K562 (cell line): ENCODE data around the gene ADPRHL1. TPM values are rescaled to one million over a fixed set of nuclear protein-coding genes. Genes with fewer than 3 reads are reported as not detected.
A peak's percentile ranks its signal among the peaks of the same experiment; 100 is the strongest.

Experiments
- FIP1L1 ChIP-seq: fragments of 200-400 bp; formaldehyde crosslinking; IDR thresholded peaks from 2 replicates; pipeline ENCODE4 v1.6.1; 2018; ENCODE audit warnings: mild to moderate bottlenecking, low read depth, low read length; ENCODE audit not compliant: poor library complexity, severe bottlenecking
- PRMT5 ChIP-seq: sonication (generic); formaldehyde crosslinking; IDR thresholded peaks from 2 replicates; pipeline ENCODE4 v1.5.0; 2020; ENCODE audit warnings: missing genetic modification reagents
- PRPF4 ChIP-seq: fragments of 200-400 bp; formaldehyde crosslinking; IDR thresholded peaks from one replicate; pipeline ENCODE4 v1.6.1; 2017; ENCODE audit warnings: low read length, low read depth, mild to moderate bottlenecking; ENCODE audit not compliant: insufficient read depth, poor library complexity, severe bottlenecking
- RHOXF2B ChIP-seq: fragments of 250-450 bp; sonication (Bioruptor Pico); conservative IDR thresholded peaks from 2 replicates; pipeline ENCODE4 v1.5.1; 2021
- TOE1 ChIP-seq, 2 experiments: fragments of 450-650 bp in 1 of 2; sonication (generic) in 1 of 2; formaldehyde crosslinking in 1 of 2; IDR thresholded peaks; 2 replicates each; pipeline versions ENCODE4 v1.7.1 to v1.8.0; 2016 to 2022; ENCODE audit warnings: borderline replicate concordance in 2 of 2, mild to moderate bottlenecking in 2 of 2, antibody characterized with exemption in 1 of 2, inconsistent platforms in 1 of 2, low read depth in 1 of 2, missing genetic modification reagents in 1 of 2, moderate library complexity in 1 of 2
- polyA plus RNA-seq, 8 experiments: library from polyadenylated mRNA; depleted of rRNA in 4 of 8; stranded (reverse) in 5 of 8; unstranded in 3 of 8; fragments of >200 nt; fragmentation: Nextera tagmentation in 2 of 8; fragmentation: Illumina TruSeq in 1 of 8; extraction: Ambion mirVana in 2 of 8; extraction: Trizol in 1 of 8; gene quantifications; 2 replicates each; pipeline versions ENCODE4 v1.2.1 to v1.2.3, GENCODE V29; 2011 to 2014; ENCODE audit warnings: inconsistent platforms in 1 of 8, missing spikeins in 1 of 8
- total RNA-seq, 7 experiments: library from RNA; depleted of rRNA in 6 of 7; stranded (reverse); fragments of >200 nt in 6 of 7; fragmentation: Illumina TruSeq in 2 of 7; extraction: Trizol in 2 of 7; gene quantifications; 2 replicates each; pipeline versions ENCODE4 v1.2.1 to v1.2.3, GENCODE V29; 2011 to 2021; ENCODE audit warnings: low replicate concordance in 1 of 7
- TF ChIP-seq, protein P1 (sequence below), 2 experiments: fragments of 450-650 bp; IDR thresholded peaks; 2 replicates each; pipeline ENCODE4 v1.6.1; 2016; ENCODE audit warnings: mild to moderate bottlenecking in 2 of 2, borderline replicate concordance in 1 of 2, low read depth in 1 of 2, moderate library complexity in 1 of 2
- TF ChIP-seq, protein P2 (sequence below): fragments of 450-650 bp; IDR thresholded peaks from 2 replicates; pipeline ENCODE4 v1.6.1; 2014; ENCODE audit warnings: low read depth, mild to moderate bottlenecking, moderate library complexity, borderline replicate concordance
- TF ChIP-seq, protein P3 (sequence below): fragments of 450-650 bp; IDR thresholded peaks from 2 replicates; pipeline ENCODE4 v1.6.1; 2018; ENCODE audit not compliant: partially characterized antibody

Gene ADPRHL1
- total and polyA plus RNA-seq, 9 of the 15 experiments (the other 6 are each of a cell fraction or from before 2014, with no cell fraction given): 0.06 to 0.76 (median 0.37) TPM; not detected in 1

DNA sequence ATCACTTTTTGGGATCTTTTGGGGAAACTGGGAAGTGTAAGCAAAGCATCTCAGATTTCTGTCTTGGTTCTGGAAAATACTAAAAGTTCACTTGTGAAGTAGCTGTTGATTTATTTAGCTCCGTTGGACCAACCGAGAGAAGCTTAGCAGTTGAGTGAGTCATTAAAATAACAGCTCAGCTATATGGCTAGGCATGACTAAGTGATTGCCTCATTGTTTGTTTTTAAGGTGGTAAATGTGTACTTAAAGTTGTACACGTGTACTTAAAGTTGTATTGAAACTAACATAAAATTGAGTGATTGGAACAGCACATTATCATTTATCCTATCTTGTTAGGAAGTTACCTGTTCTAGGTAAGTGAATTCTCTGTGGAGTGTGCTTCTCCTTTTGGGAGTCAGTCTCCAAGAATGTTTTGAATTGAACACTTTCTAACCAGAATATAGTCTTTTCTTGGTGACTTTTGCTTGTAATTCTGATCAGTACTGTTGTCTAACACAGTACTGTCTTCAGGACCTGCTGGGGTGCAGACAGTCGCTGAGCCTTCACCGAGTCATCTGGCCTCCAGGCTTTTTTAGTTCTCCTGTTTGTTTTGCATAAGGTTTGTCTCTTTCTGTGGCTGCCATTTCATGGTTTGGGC is 40.1 kb upstream of the ADPRHL1 start (continued):
- TF ChIP-seq PRPF4: no peak
- no peak for TF ChIP-seq TOE1 (IDR thresholded peaks at IDR 0.05; ENCODE audit: borderline replicate concordance)
- no peak for TF ChIP-seq TOE1 (CRISPR knock-in tag; IDR thresholded peaks at IDR 0.05; ENCODE audit: borderline replicate concordance, low read depth)
- TF ChIP-seq PRMT5 (CRISPR knock-in tag): no peak
- TF ChIP-seq FIP1L1: no peak
- TF ChIP-seq, protein P1, sequence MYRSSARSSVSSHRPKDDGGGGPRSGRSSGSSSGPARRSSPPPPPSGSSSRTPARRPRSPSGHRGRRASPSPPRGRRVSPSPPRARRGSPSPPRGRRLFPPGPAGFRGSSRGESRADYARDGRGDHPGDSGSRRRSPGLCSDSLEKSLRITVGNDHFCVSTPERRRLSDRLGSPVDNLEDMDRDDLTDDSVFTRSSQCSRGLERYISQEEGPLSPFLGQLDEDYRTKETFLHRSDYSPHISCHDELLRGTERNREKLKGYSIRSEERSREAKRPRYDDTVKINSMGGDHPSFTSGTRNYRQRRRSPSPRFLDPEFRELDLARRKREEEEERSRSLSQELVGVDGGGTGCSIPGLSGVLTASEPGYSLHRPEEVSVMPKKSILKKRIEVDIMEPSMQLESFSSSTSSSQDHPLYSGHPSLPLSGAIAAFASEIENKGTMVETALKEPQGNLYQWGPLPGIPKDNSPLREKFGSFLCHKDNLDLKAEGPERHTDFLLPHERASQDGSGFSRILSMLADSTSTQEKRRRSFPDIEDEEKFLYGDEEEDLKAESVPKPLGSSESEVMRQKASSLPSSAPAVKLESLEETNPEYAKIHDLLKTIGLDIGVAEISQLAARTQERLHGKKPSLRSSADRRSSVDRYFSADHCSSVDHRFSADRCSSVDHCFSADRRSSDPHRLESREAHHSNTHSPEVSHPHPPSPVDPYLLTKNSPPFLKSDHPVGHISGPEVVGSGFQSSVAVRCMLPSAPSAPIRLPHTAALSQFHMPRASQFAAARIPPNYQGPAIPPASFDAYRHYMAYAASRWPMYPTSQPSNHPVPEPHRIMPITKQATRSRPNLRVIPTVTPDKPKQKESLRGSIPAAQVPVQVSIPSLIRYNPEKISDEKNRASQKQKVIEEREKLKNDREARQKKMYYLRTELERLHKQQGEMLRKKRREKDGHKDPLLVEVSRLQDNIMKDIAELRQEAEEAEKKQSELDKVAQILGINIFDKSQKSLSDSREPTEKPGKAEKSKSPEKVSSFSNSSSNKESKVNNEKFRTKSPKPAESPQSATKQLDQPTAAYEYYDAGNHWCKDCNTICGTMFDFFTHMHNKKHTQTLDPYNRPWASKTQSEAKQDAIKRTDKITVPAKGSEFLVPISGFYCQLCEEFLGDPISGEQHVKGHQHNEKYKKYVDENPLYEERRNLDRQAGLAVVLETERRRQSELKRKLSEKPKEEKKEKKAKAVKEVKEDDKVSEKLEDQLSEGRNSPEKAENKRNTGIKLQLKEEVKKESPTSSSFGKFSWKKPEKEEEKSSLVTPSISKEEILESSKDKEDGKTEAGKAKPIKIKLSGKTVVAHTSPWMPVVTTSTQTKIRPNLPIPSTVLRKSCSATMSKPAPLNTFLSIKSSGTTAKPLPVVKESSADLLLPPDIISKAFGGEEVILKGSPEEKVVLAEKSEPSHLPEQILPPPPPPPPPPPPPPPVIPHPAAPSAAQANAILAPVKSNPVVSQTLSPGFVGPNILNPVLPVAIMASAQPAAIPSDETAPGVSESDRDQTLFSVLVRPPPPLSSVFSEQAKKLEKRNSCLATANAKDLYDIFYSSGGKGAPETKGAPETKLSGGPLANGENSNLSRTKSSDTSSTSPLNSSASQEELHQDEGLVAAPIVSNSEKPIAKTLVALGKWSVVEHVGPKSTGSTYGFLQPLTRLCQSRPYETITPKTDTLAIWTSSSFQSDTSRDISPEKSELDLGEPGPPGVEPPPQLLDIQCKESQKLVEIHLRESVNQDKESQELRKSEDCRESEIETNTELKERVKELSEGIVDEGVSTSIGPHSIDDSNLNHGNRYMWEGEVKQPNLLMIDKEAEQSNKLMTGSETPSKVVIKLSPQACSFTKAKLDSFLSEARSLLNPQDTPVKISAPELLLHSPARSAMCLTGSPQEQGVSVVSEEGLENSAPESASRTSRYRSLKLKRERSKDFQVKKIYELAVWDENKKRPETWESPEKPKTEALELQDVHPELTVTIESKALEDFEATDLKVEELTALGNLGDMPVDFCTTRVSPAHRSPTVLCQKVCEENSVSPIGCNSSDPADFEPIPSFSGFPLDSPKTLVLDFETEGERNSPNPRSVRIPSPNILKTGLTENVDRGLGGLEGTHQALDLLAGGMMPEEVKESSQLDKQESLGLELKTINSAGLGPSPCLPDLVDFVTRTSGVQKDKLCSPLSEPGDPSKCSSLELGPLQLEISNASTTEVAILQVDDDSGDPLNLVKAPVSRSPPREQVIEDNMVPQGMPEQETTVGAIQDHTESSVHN (IDR thresholded peaks at IDR 0.05; ENCODE audit: borderline replicate concordance in 1 of 2, low read depth in 1 of 2): peak in 1 of 2 experiments; percentile 80; a peak in 2 of 4 replicates
- TF ChIP-seq, protein P2, sequence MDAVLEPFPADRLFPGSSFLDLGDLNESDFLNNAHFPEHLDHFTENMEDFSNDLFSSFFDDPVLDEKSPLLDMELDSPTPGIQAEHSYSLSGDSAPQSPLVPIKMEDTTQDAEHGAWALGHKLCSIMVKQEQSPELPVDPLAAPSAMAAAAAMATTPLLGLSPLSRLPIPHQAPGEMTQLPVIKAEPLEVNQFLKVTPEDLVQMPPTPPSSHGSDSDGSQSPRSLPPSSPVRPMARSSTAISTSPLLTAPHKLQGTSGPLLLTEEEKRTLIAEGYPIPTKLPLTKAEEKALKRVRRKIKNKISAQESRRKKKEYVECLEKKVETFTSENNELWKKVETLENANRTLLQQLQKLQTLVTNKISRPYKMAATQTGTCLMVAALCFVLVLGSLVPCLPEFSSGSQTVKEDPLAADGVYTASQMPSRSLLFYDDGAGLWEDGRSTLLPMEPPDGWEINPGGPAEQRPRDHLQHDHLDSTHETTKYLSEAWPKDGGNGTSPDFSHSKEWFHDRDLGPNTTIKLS: peak; percentile 59; the same call in 1 of the 2 replicates
- TF ChIP-seq, protein P3, sequence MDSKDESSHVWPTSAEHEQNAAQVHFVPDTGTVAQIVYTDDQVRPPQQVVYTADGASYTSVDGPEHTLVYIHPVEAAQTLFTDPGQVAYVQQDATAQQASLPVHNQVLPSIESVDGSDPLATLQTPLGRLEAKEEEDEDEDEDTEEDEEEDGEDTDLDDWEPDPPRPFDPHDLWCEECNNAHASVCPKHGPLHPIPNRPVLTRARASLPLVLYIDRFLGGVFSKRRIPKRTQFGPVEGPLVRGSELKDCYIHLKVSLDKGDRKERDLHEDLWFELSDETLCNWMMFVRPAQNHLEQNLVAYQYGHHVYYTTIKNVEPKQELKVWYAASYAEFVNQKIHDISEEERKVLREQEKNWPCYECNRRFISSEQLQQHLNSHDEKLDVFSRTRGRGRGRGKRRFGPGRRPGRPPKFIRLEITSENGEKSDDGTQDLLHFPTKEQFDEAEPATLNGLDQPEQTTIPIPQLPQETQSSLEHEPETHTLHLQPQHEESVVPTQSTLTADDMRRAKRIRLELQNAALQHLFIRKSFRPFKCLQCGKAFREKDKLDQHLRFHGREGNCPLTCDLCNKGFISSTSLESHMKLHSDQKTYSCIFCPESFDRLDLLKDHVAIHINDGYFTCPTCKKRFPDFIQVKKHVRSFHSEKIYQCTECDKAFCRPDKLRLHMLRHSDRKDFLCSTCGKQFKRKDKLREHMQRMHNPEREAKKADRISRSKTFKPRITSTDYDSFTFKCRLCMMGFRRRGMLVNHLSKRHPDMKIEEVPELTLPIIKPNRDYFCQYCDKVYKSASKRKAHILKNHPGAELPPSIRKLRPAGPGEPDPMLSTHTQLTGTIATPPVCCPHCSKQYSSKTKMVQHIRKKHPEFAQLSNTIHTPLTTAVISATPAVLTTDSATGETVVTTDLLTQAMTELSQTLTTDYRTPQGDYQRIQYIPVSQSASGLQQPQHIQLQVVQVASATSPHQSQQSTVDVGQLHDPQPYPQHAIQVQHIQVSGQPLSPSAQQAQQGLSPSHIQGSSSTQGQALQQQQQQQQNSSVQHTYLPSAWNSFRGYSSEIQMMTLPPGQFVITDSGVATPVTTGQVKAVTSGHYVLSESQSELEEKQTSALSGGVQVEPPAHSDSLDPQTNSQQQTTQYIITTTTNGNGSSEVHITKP: peak; percentile 83
- no peak for TF ChIP-seq RHOXF2B (CRISPR knock-in tag)
